Measurements from ENCODE around the gene CEP78. TPM values are rescaled to one million over a fixed set of nuclear protein-coding genes. Genes with fewer than 3 reads are reported as not detected.
A peak's percentile ranks its signal among the peaks of the same experiment; 100 is the strongest.

The CEP78 gene
- total and polyA plus RNA-seq, 2 donors = 22.8 to 30.4 TPM

GRCh38 chr9:78319197-78320029 is 83.5 kb downstream of the CEP78 start:
- no peak overlapping the region for H3K4me3 ChIP-seq (ENCODE audit: low read length in 2 of 2)
- no peak for DNase-seq (ENCODE audit: low read depth in 6 of 9, low spot score in 9 of 9)
- no peaks in the 10 kb centered on the region for H3K9me3 ChIP-seq (ENCODE audit: control insufficient read depth in 2 of 2, insufficient read depth in 1 of 2, low read length in 1 of 2)
- no peaks in the 10 kb centered on the region for H3K27me3 ChIP-seq (ENCODE audit: control insufficient read depth in 2 of 2, insufficient read depth in 1 of 2, low read length in 1 of 2)
- WGBS = 98% methylated on average over 6 of the region's 6 CpGs
- H3K27ac ChIP-seq (ENCODE audit: low read depth in 1 of 2, low read length in 1 of 2) = no peak overlapping the region
- H3K36me3 ChIP-seq (ENCODE audit: control insufficient read depth in 2 of 2, insufficient read depth in 2 of 2, low read length in 1 of 2) = peaks cover 11 to 22% of the 10 kb centered on the region in 2 donors
- no peaks in the 10 kb centered on the region for H3K4me1 ChIP-seq (ENCODE audit: control insufficient read depth in 2 of 2, insufficient read depth in 2 of 2, low read length in 2 of 2)

- peaks cover 11 to 22% of the 10 kb centered on the region in 2 donors for H3K36me3 ChIP-seq (ENCODE audit: control insufficient read depth in 2 of 2, insufficient read depth in 2 of 2, low read length in 1 of 2)
- DNase-seq (ENCODE audit: low read depth in 6 of 9, low spot score in 9 of 9) = no peak
- H3K4me3 ChIP-seq (ENCODE audit: low read length in 2 of 2) = no peak overlapping the region
- no peaks in the 10 kb centered on the region for H3K27me3 ChIP-seq (ENCODE audit: control insufficient read depth in 2 of 2, insufficient read depth in 1 of 2, low read length in 1 of 2)
- H3K4me1 ChIP-seq (ENCODE audit: control insufficient read depth in 2 of 2, insufficient read depth in 2 of 2, low read length in 2 of 2) = peaks cover 2 to 3% of the 10 kb centered on the region in 2 donors
- WGBS = 75% methylated on average over 4 of the region's 4 CpGs
- no peaks in the 10 kb centered on the region for H3K9me3 ChIP-seq (ENCODE audit: control insufficient read depth in 2 of 2, insufficient read depth in 1 of 2, low read length in 1 of 2)
- no peak overlapping the region for H3K27ac ChIP-seq (ENCODE audit: low read depth in 1 of 2, low read length in 1 of 2)
Observed at GRCh38 chr9:78320030-78320693, 84.3 kb downstream of the CEP78 start.

- H3K27me3 ChIP-seq (ENCODE audit: control insufficient read depth in 2 of 2, insufficient read depth in 1 of 2, low read length in 1 of 2) = no peaks in the 10 kb centered on the region
- H3K9me3 ChIP-seq (ENCODE audit: control insufficient read depth in 2 of 2, insufficient read depth in 1 of 2, low read length in 1 of 2) = no peaks in the 10 kb centered on the region
- H3K36me3 ChIP-seq (ENCODE audit: control insufficient read depth in 2 of 2, insufficient read depth in 2 of 2, low read length in 1 of 2) = peaks cover 11 to 17% of the 10 kb centered on the region in 2 donors
- 98% methylated on average over 4 of the region's 4 CpGs for WGBS
- DNase-seq (ENCODE audit: low read depth in 6 of 9, low spot score in 9 of 9) = no peak
- peaks cover 5 to 9% of the 10 kb centered on the region in 2 donors for H3K4me1 ChIP-seq (ENCODE audit: control insufficient read depth in 2 of 2, insufficient read depth in 2 of 2, low read length in 2 of 2)
- H3K4me3 ChIP-seq (ENCODE audit: low read length in 2 of 2) = no peak overlapping the region
- H3K27ac ChIP-seq (ENCODE audit: low read depth in 1 of 2, low read length in 1 of 2) = no peak overlapping the region
Observed at GRCh38 chr9:78320875-78321496, 85.1 kb downstream of the CEP78 start.

GRCh38 chr9:78321505-78321904 is 85.6 kb downstream of the CEP78 start:
- no peak overlapping the region for H3K4me3 ChIP-seq (ENCODE audit: low read length in 2 of 2)
- WGBS = 97% methylated on average over 7 of the region's 7 CpGs
- no peak for DNase-seq (ENCODE audit: low read depth in 6 of 9, low spot score in 9 of 9)
- no peaks in the 10 kb centered on the region for H3K27me3 ChIP-seq (ENCODE audit: control insufficient read depth in 2 of 2, insufficient read depth in 1 of 2, low read length in 1 of 2)
- H3K9me3 ChIP-seq (ENCODE audit: control insufficient read depth in 2 of 2, insufficient read depth in 1 of 2, low read length in 1 of 2) = no peaks in the 10 kb centered on the region
- H3K4me1 ChIP-seq (ENCODE audit: control insufficient read depth in 2 of 2, insufficient read depth in 2 of 2, low read length in 2 of 2) = peaks cover 5 to 9% of the 10 kb centered on the region in 2 donors
- no peak overlapping the region for H3K27ac ChIP-seq (ENCODE audit: low read depth in 1 of 2, low read length in 1 of 2)
- peaks cover 8 to 14% of the 10 kb centered on the region in 2 donors for H3K36me3 ChIP-seq (ENCODE audit: control insufficient read depth in 2 of 2, insufficient read depth in 2 of 2, low read length in 1 of 2)

GRCh38 chr9:78324068-78324650 is 88.3 kb downstream of the CEP78 start:
- Histone ChIP-seq H3K4me3 (ENCODE audit: low read length in 2 of 2) (no peak overlapping the region), H3K4me1 (ENCODE audit: control insufficient read depth in 2 of 2, insufficient read depth in 2 of 2, low read length in 2 of 2) (peaks cover 5 to 9% of the 10 kb centered on the region in 2 donors), H3K36me3 (ENCODE audit: control insufficient read depth in 2 of 2, insufficient read depth in 2 of 2, low read length in 1 of 2) (peaks cover under 1 to 8% of the 10 kb centered on the region in 2 donors), H3K27ac (ENCODE audit: low read depth in 1 of 2, low read length in 1 of 2) (no peak overlapping the region), H3K9me3 (ENCODE audit: control insufficient read depth in 2 of 2, insufficient read depth in 1 of 2, low read length in 1 of 2) (no peaks in the 10 kb centered on the region), H3K27me3 (ENCODE audit: control insufficient read depth in 2 of 2, insufficient read depth in 1 of 2, low read length in 1 of 2) (no peaks in the 10 kb centered on the region)
- no peak for DNase-seq (ENCODE audit: low read depth in 6 of 9, low spot score in 9 of 9)
- 78% methylated on average over 10 of the region's 10 CpGs for WGBS

- Histone ChIP-seq H3K27me3 (ENCODE audit: control insufficient read depth in 2 of 2, insufficient read depth in 1 of 2, low read length in 1 of 2) (no peaks in the 10 kb centered on the region), H3K4me3 (ENCODE audit: low read length in 2 of 2) (no peak overlapping the region), H3K9me3 (ENCODE audit: control insufficient read depth in 2 of 2, insufficient read depth in 1 of 2, low read length in 1 of 2) (no peaks in the 10 kb centered on the region), H3K4me1 (ENCODE audit: control insufficient read depth in 2 of 2, insufficient read depth in 2 of 2, low read length in 2 of 2) (peaks cover 5 to 9% of the 10 kb centered on the region in 2 donors), H3K36me3 (ENCODE audit: control insufficient read depth in 2 of 2, insufficient read depth in 2 of 2, low read length in 1 of 2) (peaks cover 0 to 4% of the 10 kb centered on the region in 2 donors), H3K27ac (ENCODE audit: low read depth in 1 of 2, low read length in 1 of 2) (no peak overlapping the region)
- 98% methylated on average over 8 of the region's 8 CpGs for WGBS
- DNase-seq (ENCODE audit: low read depth in 6 of 9, low spot score in 9 of 9) = no peak
Observed at GRCh38 chr9:78324682-78325081, 88.8 kb downstream of the CEP78 start.

GRCh38 chr9:78325343-78325742 is 89.5 kb downstream of the CEP78 start:
- H3K4me1 ChIP-seq (ENCODE audit: control insufficient read depth in 2 of 2, insufficient read depth in 2 of 2, low read length in 2 of 2) = peaks cover 5 to 9% of the 10 kb centered on the region in 2 donors
- DNase-seq (ENCODE audit: low read depth in 6 of 9, low spot score in 9 of 9) = peak; percentile 4 to 72 (median 23)
- 49% methylated on average over 6 of the region's 6 CpGs for WGBS
- H3K9me3 ChIP-seq (ENCODE audit: control insufficient read depth in 2 of 2, insufficient read depth in 1 of 2, low read length in 1 of 2) = no peaks in the 10 kb centered on the region
- no peak overlapping the region for H3K4me3 ChIP-seq (ENCODE audit: low read length in 2 of 2)
- H3K36me3 ChIP-seq (ENCODE audit: control insufficient read depth in 2 of 2, insufficient read depth in 2 of 2, low read length in 1 of 2) = peaks cover 0 to 4% of the 10 kb centered on the region in 2 donors
- H3K27me3 ChIP-seq (ENCODE audit: control insufficient read depth in 2 of 2, insufficient read depth in 1 of 2, low read length in 1 of 2) = no peaks in the 10 kb centered on the region
- no peak overlapping the region for H3K27ac ChIP-seq (ENCODE audit: low read depth in 1 of 2, low read length in 1 of 2)

- peaks cover 5 to 9% of the 10 kb centered on the region in 2 donors for H3K4me1 ChIP-seq (ENCODE audit: control insufficient read depth in 2 of 2, insufficient read depth in 2 of 2, low read length in 2 of 2)
- H3K27me3 ChIP-seq (ENCODE audit: control insufficient read depth in 2 of 2, insufficient read depth in 1 of 2, low read length in 1 of 2) = no peaks in the 10 kb centered on the region
- no peak for DNase-seq (ENCODE audit: low read depth in 6 of 9, low spot score in 9 of 9)
- 91% methylated on average over 5 of the region's 5 CpGs for WGBS
- H3K4me3 ChIP-seq (ENCODE audit: low read length in 2 of 2) = no peak overlapping the region
- no peak overlapping the region for H3K27ac ChIP-seq (ENCODE audit: low read depth in 1 of 2, low read length in 1 of 2)
- H3K36me3 ChIP-seq (ENCODE audit: control insufficient read depth in 2 of 2, insufficient read depth in 2 of 2, low read length in 1 of 2) = peaks cover 0 to 4% of the 10 kb centered on the region in 2 donors
- no peaks in the 10 kb centered on the region for H3K9me3 ChIP-seq (ENCODE audit: control insufficient read depth in 2 of 2, insufficient read depth in 1 of 2, low read length in 1 of 2)
Observed at GRCh38 chr9:78325846-78326360, 90.0 kb downstream of the CEP78 start.

All from thymus (tissue), 11 donors.